GM10266 (cell line): Measurements from ENCODE around the gene UNK.

Source experiments
- DNase-seq: peaks from one replicate; pipeline ENCODE4 v3.0.0; 2012; ENCODE audit errors: extremely low spot score
- TF ChIP-seq, protein P1 (sequence below): IDR thresholded peaks from 2 replicates; pipeline ENCODE4 v1.5.1; 2012; ENCODE audit warnings: mild to moderate bottlenecking, low read depth; ENCODE audit not compliant: control insufficient read depth, insufficient read depth; ENCODE audit errors: missing control alignments

UNK gene

DNA sequence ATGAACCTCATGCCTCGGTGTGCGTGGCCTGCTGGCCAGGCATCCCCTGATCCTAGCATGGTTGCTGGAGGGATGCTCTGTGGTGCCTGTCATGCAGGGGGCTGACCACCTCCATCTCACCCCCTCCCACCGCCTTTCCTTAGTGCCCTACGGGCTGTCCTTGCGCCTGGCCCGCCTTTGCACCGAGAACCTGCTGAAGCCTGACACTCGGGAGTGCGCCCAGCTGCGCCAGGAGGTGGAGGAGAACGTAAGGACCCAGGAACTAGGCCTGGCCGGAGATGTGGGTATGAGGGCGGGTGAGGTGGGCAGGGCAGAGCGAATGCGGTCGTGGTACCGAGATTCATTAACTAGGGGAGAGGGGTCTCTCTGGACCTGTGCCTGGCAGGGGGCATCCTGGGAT is 44.4 kb upstream of the UNK start:
- no peak for DNase-seq

GRCh38 chr17:75740631-75741077 is 44.0 kb upstream of the UNK start:
- TF ChIP-seq, protein P1, sequence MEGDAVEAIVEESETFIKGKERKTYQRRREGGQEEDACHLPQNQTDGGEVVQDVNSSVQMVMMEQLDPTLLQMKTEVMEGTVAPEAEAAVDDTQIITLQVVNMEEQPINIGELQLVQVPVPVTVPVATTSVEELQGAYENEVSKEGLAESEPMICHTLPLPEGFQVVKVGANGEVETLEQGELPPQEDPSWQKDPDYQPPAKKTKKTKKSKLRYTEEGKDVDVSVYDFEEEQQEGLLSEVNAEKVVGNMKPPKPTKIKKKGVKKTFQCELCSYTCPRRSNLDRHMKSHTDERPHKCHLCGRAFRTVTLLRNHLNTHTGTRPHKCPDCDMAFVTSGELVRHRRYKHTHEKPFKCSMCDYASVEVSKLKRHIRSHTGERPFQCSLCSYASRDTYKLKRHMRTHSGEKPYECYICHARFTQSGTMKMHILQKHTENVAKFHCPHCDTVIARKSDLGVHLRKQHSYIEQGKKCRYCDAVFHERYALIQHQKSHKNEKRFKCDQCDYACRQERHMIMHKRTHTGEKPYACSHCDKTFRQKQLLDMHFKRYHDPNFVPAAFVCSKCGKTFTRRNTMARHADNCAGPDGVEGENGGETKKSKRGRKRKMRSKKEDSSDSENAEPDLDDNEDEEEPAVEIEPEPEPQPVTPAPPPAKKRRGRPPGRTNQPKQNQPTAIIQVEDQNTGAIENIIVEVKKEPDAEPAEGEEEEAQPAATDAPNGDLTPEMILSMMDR, result no peak
- DNase-seq, result no peak

More for the DNA sequence above, 44.4 kb upstream of the UNK start:
- TF ChIP-seq, protein P1, result no peak

- DNase-seq, result no peak
These were observed 42.3 kb upstream of the UNK start for GRCh38 chr17:75742337-75742736.

DNA sequence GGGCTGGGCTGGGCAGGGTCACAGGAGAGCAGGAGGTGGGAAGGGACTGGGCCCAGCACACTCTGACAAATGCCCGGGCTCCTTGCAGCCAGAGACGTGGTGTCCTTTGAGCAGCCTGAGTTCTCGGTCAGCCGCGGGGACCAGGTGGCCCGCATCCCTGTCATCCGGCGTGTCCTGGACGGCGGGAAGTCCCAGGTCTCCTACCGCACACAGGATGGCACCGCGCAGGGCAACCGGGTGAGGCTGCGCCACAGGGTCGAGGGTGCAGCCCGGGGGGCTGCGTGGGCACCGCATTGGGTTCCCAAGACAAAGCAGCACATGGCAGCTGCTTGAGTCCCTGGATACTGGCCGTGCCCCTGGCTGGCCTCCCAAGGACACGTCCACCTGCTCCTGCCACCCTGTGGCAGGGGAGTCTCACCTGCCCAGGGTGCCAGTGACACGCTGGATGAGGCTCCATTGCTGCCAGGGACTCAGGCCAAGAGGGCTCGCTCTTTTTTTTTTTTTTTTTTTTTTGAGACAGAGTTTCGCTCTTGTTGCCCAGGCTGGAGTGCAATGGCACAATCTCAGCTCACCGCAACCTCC is 40.9 kb upstream of the UNK start:
- TF ChIP-seq, protein P1, result no peak
- DNase-seq, result no peak

More at GRCh38 chr17:75742337-75742736, 42.3 kb upstream of the UNK start:
- TF ChIP-seq, protein P1, result no peak

DNA sequence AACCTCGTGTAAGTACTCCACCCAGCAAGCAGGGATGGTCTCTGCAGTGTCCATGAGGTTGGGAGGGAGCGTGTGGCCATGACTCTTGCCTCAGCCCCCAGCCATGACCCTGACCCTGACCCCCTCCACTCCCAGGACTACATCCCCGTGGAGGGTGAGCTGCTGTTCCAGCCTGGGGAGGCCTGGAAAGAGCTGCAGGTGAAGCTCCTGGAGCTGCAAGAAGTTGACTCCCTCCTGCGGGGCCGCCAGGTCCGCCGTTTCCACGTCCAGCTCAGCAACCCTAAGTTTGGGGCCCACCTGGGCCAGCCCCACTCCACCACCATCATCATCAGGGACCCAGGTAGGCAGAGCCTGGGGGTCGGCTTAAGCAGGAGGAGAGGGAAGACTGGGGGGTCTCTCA is 35.9 kb upstream of the UNK start:
- DNase-seq, result no peak
- TF ChIP-seq, protein P1, result no peak

- DNase-seq, result peak; percentile 89
These were observed 34.8 kb upstream of the UNK start for GRCh38 chr17:75749545-75750389.

More at GRCh38 chr17:75749545-75750389, 34.8 kb upstream of the UNK start:
- TF ChIP-seq, protein P1, result peak; percentile 90
